Uterus (tissue), 2 donors: Measurements from ENCODE around the gene PYROXD2.

Source experiments
- POLR2A ChIP-seq, 2 donors: fragments of 450-650 bp; IDR thresholded peaks; one replicate each; pipeline ENCODE4 v1.6.1; 2016; ENCODE audit warnings: antibody characterized with exemption in 2 of 2, mild to moderate bottlenecking in 1 of 2, moderate library complexity in 1 of 2
- TF ChIP-seq, protein P1 (sequence below), 4 experiments: fragments of 200-600 bp in 2 of 4; fragments of 450-650 bp in 2 of 4; sonication (generic) in 2 of 4; IDR thresholded peaks; one replicate each; pipeline ENCODE4 v1.5.1; 2016 to 2019; ENCODE audit warnings: antibody characterized with exemption in 4 of 4, mild to moderate bottlenecking in 2 of 4, moderate library complexity in 1 of 4

DNA sequence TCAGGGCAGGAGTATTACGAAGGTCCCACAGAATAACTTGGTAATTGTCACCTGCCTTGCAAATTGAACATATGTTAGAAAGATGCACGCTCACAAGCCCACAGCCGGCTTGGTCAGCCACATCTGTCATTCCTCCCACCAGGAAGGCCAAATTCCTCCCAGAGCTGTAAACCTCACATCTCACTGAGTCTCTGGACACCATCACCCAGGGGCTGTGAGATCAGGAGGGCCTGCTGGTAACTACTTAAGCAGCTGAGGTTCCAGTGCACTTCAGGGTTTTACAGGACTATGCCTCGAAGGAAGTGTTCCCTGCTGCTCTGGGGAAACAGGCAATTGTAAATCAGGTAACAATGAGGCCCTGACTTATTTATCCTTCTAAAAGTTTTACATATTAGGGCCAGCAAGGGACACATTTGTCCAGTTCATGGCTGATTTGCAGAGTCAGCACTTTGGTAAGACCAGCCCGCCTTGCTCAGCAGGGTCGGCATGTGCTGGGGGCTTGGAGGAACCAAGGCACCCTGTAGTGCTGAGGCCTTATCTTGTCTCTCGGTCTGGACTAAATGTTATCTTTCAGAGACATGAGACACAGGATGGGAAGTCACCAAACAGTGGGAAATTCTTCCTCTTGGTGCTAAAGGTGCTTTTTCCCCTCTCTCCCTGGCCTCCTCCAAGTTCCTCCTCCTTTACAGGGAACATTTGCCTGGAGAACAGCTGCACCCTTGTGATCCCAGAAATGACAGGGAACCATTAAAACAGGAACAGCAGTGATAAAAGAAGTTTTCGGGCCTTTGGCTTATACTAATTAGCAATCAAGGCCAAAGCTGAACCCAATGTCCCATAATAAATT lies 34.3 kb downstream of the PYROXD2 start:
- TF ChIP-seq, protein P1, sequence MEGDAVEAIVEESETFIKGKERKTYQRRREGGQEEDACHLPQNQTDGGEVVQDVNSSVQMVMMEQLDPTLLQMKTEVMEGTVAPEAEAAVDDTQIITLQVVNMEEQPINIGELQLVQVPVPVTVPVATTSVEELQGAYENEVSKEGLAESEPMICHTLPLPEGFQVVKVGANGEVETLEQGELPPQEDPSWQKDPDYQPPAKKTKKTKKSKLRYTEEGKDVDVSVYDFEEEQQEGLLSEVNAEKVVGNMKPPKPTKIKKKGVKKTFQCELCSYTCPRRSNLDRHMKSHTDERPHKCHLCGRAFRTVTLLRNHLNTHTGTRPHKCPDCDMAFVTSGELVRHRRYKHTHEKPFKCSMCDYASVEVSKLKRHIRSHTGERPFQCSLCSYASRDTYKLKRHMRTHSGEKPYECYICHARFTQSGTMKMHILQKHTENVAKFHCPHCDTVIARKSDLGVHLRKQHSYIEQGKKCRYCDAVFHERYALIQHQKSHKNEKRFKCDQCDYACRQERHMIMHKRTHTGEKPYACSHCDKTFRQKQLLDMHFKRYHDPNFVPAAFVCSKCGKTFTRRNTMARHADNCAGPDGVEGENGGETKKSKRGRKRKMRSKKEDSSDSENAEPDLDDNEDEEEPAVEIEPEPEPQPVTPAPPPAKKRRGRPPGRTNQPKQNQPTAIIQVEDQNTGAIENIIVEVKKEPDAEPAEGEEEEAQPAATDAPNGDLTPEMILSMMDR (IDR thresholded peaks at IDR 0.05) = no peak
- no peak for TF ChIP-seq POLR2A (IDR thresholded peaks at IDR 0.05)
